ENCODE results near the gene LHFPL5. TPM values are rescaled to one million over a fixed set of nuclear protein-coding genes. Genes with fewer than 3 reads are reported as not detected.

The LHFPL5 gene
- total RNA-seq, 1 donor from 2014 or later: not detected

DNA sequence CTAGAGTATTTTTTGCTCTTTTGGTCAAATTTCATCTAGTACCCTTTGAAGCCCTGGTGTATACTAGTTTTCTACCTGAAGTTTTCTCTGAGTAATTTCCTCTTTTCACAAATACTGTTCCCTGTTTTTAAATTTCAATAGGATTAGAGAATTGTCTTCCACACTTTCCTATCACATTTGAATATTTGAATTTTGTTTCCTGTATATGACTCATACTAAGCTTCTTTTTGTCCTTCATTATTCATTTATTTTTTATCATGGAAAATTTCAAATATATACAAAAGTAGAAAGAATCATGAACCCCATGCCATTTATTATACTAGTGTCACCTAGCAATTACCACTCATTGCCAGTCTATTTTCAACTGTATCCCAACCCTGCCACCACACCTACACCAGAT lies 52.7 kb downstream of the LHFPL5 start:
- DNase-seq: no peak

GRCh38 chr6:35859367-35859766 lies 54.2 kb downstream of the LHFPL5 start:
- DNase-seq: no peak

Other genes with a start within 250 kb of the LHFPL5 start
- 40.0 and 73.4 TPM in 2 replicates for gene FKBP5, start 116.4 kb upstream of the LHFPL5 start, total RNA-seq
- 0.34 and 0.37 TPM in 2 replicates for gene ARMC12, start 68.3 kb upstream of the LHFPL5 start, total RNA-seq
- gene CLPSL2, start 28.8 kb upstream of the LHFPL5 start, total RNA-seq: not detected in 2 replicates
- not detected in 2 replicates for gene CLPSL1, start 24.3 kb upstream of the LHFPL5 start, total RNA-seq
- gene CLPS, start 8.0 kb upstream of the LHFPL5 start, total RNA-seq: not detected in 2 replicates
- gene SRPK1, start 115.7 kb downstream of the LHFPL5 start, total RNA-seq: 68.4 and 73.0 TPM in 2 replicates
- under 0.01 TPM in 1 of 2 replicates, not detected in the other for gene SLC26A8, start 219.3 kb downstream of the LHFPL5 start, total RNA-seq
- gene MAPK14, start 222.5 kb downstream of the LHFPL5 start, total RNA-seq: 71.8 and 77.0 TPM in 2 replicates

All from dermis blood vessel endothelial cell (primary cell).